Lower lobe of right lung (tissue), 2 donors: ENCODE measurements around the gene DCLK1. TPM values are rescaled to one million over a fixed set of nuclear protein-coding genes. Genes with fewer than 3 reads are reported as not detected.

ENCODE experiments used
- ATAC-seq, 2 donors: fragments of 200-7000 bp; cut with Tn5 transposase; one replicate each; pipeline ENCODE4 v1.9.1; 2020 to 2022; ENCODE audit warnings: mild to moderate bottlenecking in 2 of 2, moderate library complexity in 2 of 2
- DNase-seq: peaks from one replicate; pipeline ENCODE4 v3.0.0-alpha.2; 2020
- H3K27ac ChIP-seq: fragments of 200-600 bp; one replicate; pipeline ENCODE4 v1.8.0; 2022
- H3K27me3 ChIP-seq: fragments of 200-600 bp; one replicate; pipeline ENCODE4 v1.8.0; 2022; ENCODE audit warnings: low read depth
- H3K36me3 ChIP-seq: fragments of 200-600 bp; one replicate; pipeline ENCODE4 v1.8.0; 2022; ENCODE audit warnings: mild to moderate bottlenecking
- H3K4me1 ChIP-seq: fragments of 200-600 bp; one replicate; pipeline ENCODE4 v1.8.0; 2022
- H3K4me3 ChIP-seq: fragments of 200-600 bp; one replicate; pipeline ENCODE4 v1.8.0; 2022; ENCODE audit warnings: mild to moderate bottlenecking
- H3K9me3 ChIP-seq: fragments of 200-600 bp; one replicate; pipeline ENCODE4 v1.8.0; 2022
- intact Hi-C: fragments of 100-400 bp; cut with DNase I; formaldehyde crosslinking; loops from one replicate; pipeline ENCODE4 v1.11.0; 2022
- total RNA-seq: library from RNA; stranded (reverse); fragmentation: NEBNext Ultra II Directional; extraction: Animal tissue kit (Norgen Biotek cat#: 25700); gene quantifications from one replicate; pipeline ENCODE4 v1.2.1, GENCODE V29; 2021
- TF ChIP-seq, protein P1 (sequence below): fragments of 200-600 bp; IDR thresholded peaks from one replicate; pipeline ENCODE4 v1.8.0; 2022; ENCODE audit warnings: antibody characterized with exemption, mild to moderate bottlenecking
- donor health status: DM: no; HTN: yes; CAD: no; lungs with severe emphysema.

Gene DCLK1
- total RNA-seq, 1 donor from 2014 or later = 10.4 TPM

DNA sequence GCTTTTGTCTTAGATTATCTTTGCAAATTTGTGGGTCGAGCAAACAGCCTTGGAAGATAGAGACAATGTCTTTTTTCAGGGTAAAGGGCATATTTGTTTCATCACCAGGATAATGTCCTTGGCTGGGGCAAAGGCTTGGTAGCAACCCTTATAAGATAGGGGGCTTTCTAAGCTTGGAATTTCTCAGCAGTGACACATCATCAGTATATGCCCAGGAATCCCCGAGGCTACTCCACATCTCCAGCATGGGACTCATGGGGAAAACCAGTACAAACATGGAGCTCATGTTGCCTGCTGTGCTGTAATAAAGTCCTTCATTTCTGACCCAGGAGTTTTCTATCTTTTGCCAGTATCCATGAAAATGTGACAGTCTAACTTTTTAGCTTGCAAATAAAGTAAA, 77.1 kb downstream of the DCLK1 start:
- Histone ChIP-seq H3K27ac (no peak overlapping the region), H3K36me3 (no peaks in the 10 kb centered on the region), H3K4me3 (no peak overlapping the region), H3K27me3 (no peaks in the 10 kb centered on the region), H3K4me1 (no peaks in the 10 kb centered on the region), H3K9me3 (no peaks in the 10 kb centered on the region)
- no peak for ATAC-seq
- TF ChIP-seq, protein P1, sequence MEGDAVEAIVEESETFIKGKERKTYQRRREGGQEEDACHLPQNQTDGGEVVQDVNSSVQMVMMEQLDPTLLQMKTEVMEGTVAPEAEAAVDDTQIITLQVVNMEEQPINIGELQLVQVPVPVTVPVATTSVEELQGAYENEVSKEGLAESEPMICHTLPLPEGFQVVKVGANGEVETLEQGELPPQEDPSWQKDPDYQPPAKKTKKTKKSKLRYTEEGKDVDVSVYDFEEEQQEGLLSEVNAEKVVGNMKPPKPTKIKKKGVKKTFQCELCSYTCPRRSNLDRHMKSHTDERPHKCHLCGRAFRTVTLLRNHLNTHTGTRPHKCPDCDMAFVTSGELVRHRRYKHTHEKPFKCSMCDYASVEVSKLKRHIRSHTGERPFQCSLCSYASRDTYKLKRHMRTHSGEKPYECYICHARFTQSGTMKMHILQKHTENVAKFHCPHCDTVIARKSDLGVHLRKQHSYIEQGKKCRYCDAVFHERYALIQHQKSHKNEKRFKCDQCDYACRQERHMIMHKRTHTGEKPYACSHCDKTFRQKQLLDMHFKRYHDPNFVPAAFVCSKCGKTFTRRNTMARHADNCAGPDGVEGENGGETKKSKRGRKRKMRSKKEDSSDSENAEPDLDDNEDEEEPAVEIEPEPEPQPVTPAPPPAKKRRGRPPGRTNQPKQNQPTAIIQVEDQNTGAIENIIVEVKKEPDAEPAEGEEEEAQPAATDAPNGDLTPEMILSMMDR = no peak
- no peak for DNase-seq
- intact Hi-C loops = no loop called here

DNA sequence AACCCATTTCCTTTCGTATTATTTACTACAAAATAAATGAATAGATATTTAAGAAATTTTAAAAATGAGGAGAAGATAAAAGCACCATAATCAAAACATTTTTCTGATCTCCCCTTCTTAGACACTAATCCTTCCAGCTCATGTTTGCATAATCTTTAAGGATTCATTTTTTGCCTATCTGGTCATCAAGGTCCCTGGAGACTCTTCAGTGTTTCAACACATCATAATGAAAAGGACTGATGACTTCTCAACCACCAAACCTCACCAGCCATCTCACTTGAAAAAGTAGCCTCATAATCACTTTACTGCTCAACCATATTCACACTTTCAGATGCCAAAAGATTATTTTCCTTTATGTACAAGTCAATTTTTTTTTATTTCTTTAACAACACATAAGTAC, 80.1 kb downstream of the DCLK1 start:
- Histone ChIP-seq H3K36me3 (no peaks in the 10 kb centered on the region), H3K9me3 (no peaks in the 10 kb centered on the region), H3K4me1 (no peaks in the 10 kb centered on the region), H3K27me3 (no peaks in the 10 kb centered on the region), H3K4me3 (no peak overlapping the region), H3K27ac (no peak overlapping the region)
- ATAC-seq = no peak
- TF ChIP-seq, protein P1 = no peak
- no peak for DNase-seq
- intact Hi-C loops = no loop called here

DNA sequence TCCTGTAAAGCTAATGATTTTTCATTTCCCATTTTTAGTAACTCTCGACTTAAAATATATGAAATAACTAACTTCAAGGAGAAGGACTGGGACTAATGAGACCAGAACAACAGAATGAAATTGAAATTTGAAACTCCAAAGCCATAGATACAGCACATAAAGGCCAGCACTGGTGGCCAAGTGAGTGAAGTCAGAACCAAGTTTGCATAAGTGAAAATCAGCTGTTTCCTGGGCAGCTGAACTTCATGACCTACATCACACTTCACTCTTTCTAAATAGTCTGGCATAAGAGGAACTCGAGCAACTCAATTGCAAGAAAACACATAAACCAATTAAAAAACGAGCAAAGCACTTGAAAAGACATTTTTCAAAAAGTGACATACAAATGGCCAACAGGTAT, 84.5 kb downstream of the DCLK1 start:
- H3K9me3 ChIP-seq = no peaks in the 10 kb centered on the region
- DNase-seq (no peak), ATAC-seq (no peak)
- TF ChIP-seq, protein P1 = no peak
- H3K4me1 ChIP-seq = no peaks in the 10 kb centered on the region
- no peak overlapping the region for H3K27ac ChIP-seq
- no peaks in the 10 kb centered on the region for H3K27me3 ChIP-seq
- intact Hi-C loops = no loop called here
- H3K4me3 ChIP-seq = no peak overlapping the region
- no peaks in the 10 kb centered on the region for H3K36me3 ChIP-seq

DNA sequence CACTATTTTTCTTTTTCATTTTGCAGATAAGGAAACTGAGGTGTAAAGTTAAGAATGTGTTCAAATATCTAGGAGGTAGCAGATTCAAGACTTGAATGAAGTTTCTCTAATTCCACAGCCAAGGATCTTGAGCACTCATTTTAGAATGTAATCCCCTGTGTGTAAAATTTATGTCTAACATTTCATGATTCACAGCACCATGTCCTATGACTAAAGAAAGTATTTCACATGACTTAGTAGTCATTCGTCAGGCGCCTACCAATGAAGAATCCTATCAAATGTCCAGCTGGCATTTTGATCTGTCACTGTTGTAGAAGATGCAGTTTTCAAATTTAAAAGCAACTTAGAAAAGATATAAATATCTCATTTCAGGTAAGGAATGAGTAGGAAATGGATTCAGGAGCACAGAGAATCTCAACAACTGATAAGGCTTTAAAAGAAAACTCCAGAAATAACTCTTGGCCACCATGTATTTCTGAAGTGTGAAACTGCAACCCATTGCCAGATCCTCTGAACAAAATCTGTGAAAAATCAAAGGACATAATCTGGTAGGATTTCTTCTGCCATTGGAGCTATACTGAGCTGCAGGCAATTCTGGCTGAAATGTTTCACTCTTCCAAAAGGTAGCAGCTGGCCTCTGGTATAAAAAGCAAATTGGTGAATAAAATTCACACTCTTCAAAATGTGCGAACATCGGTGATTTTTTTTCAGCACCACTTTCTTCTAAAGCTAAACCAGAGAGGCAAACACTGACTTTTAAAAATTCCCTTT, 92.2 kb downstream of the DCLK1 start:
- no peaks in the 10 kb centered on the region for H3K36me3 ChIP-seq
- DNase-seq (no peak), ATAC-seq (no peak)
- TF ChIP-seq, protein P1 = no peak
- no peak overlapping the region for H3K27ac ChIP-seq
- H3K27me3 ChIP-seq = no peaks in the 10 kb centered on the region
- H3K9me3 ChIP-seq = no peaks in the 10 kb centered on the region
- intact Hi-C loops = no loop called here
- no peaks in the 10 kb centered on the region for H3K4me1 ChIP-seq
- H3K4me3 ChIP-seq = no peak overlapping the region

DNA sequence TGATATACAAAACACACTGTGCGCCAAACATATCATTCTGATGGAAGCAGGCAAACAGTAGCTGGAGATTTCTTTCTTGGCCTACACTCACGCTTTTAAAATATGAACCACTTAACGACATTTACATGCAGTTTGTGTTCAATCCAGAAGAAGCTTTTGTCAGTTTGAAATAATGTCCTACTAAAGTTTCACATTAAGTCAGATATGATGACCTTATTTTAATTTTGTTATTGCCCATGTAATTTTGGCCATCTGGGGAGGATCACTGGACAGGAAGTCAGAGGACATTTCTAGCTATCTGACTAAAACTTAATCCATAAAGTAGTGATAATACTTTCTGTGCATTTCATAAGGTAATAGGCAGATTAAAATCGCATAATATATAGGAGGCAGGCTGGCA, 98.1 kb downstream of the DCLK1 start:
- Histone ChIP-seq H3K4me1 (no peaks in the 10 kb centered on the region), H3K27ac (no peak overlapping the region), H3K9me3 (no peaks in the 10 kb centered on the region), H3K4me3 (no peak overlapping the region), H3K27me3 (no peaks in the 10 kb centered on the region), H3K36me3 (no peaks in the 10 kb centered on the region)
- TF ChIP-seq, protein P1 = no peak
- no peak for ATAC-seq
- intact Hi-C loops = no loop called here
- DNase-seq = no peak
